DMS153 treated with DMSO at 0.1 percent for 48 hours (cell line): ENCODE results near the gene ZFYVE28.
"Not testable (repeated sequence)": the region's sequence is repeated elsewhere in the genome, so short reads cannot be mapped to it uniquely, and the experiment has no call there.

Experiments
- DNase-seq: peaks from one replicate; lab custom pipeline; 2025; ENCODE audit not compliant: unreplicated experiment; lab: John Stamatoyannopoulos, UW

Gene ZFYVE28

DNA sequence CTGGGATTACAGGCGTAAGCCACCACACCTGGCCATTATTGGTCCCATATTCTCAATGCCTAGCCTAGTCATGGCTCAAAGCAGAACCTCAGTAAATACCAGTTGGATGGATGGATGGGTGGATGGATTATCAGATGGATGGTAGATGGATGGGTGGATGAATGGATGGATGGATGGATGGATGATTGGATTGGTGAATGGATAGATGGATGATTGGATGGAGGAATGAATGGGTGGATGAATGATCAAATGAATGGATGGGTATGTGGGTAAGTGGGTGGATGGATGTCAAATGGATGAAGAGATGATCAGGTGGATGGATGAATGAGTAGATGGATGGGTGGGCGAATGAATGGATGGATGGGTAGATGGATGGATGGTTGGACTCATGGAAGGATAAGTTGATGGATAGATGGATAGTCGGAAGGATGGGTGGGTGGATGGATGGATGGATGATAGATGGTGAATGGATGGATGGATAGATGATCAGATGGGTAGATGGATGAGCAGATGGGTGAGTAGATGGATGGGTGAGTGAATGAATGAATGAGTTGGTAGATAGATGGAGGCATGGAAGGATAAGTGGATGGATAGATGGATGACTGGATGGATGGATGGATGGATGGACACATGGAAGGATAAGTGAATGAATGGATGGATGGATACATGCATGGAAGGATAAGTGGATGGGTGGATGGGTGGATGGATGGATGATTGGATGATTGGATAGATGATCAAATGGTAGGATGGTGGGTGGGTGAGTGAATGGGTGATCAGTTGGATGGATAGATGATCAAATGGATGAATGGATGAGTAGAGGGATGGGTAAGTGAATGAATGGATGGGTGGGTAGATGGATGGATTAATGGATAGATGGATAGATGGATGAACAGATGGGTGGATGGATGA lies 28.5 kb upstream of the ZFYVE28 start:
- DNase-seq: no peak

DNA sequence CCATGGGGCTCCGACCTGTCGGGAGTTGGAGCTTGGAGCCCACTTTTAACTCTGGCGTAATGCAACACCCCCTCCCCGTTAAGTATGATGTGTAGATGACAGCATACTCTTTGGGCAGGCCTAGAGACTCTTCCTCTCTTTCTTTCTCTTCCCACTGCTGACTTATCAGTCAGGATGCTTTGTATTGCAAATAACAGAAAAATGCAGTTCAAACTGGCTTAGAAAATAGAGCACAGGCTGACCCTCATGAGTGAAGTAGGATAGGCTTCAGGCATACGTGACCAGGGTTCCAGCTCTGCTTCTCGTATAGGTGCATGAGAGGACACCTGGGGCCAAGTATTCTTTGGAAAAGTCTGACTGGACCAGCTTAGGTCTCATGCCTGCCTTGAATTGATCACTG lies 27.1 kb upstream of the ZFYVE28 start:
- no peak for DNase-seq

DNA sequence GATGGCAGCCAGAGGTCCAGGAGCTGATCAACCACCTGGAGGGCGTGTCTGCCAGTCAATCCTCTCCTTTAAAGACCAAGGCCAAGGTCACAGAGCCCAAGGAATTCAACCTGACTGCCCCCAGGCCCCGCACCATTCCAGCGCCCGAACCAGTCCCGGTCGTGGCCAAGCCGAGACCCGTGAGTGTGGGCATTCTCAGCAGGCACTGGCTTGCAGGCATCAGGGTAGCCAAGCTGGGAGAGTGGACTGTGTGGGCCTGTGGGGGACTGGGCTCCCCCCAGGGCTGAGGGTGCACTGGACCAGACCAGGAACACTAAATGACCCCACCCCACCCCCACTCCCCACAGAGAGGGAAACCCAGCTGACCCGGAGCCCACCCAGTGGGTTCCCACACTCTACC lies 26.7 kb upstream of the ZFYVE28 start:
- DNase-seq: no peak

DNA sequence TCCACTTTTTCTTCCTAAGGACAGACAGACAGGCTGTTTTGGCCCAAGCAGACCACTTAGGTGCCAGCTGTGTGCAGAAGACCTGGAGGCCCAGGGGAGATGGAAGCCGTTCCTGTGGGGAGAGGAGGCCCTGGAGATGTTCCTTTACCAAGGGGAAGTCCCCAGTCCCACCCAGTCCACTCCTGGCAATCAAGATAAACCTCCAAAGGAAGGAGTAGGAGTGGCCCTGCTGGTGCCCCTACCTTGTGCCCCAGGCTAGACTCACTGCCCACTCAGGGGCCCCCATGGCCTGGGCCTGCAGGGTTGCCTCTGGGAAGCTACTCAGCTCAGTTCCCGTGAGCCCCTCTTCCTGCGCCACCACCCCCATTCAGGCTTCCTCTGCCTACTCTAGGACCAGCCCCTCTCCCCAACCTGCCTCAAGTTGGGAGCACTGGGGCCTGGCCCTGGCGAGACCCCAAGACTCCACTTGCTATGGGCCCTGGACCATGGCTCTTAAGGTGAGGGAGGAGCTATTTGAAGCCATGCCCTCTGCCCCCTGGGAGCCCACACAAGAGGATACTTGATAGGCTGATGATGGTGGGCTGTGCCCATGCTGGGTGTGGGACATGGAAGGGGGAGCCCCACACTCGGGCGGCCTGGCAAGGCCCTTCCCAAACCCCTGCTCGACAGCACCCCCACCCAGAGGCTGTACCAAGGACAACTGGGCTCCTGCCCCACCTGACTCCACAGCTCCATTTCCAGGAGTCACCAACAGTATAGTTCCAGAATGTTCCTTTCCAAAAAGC lies 25.7 kb upstream of the ZFYVE28 start:
- no peak for DNase-seq

DNA sequence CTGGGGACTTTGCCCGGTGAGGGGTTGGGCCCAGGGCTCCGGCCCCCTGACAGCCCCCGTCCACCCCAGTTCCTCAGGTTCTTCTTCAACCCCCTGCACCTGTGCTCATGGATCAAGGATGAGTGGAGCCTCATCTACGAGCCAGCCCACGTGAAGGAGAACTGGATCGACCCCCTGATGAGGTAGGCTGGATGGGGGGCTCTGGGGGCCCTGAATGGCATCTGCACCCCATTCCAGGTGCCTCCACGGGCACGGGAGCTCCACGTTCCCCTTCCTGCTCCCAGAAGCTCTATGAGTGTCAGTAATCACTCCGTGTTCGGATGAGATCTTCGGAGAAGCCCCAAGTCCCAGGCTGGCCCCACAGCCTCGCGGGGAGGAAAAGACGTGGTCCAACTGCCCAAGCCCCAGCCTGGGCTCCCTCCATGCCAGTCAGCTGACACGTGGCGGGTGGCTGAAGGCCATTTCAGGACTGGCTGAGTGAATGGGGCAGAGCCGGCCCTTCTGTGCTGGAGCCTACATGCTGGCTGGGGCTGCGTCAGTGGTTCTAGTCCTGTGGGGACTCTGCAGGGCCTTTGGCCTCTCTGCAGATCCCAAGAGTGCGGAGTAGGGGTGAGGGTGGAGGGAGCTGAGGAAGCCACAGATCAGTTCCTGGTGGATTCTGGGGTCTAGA lies 24.8 kb upstream of the ZFYVE28 start:
- DNase-seq: no peak

DNA sequence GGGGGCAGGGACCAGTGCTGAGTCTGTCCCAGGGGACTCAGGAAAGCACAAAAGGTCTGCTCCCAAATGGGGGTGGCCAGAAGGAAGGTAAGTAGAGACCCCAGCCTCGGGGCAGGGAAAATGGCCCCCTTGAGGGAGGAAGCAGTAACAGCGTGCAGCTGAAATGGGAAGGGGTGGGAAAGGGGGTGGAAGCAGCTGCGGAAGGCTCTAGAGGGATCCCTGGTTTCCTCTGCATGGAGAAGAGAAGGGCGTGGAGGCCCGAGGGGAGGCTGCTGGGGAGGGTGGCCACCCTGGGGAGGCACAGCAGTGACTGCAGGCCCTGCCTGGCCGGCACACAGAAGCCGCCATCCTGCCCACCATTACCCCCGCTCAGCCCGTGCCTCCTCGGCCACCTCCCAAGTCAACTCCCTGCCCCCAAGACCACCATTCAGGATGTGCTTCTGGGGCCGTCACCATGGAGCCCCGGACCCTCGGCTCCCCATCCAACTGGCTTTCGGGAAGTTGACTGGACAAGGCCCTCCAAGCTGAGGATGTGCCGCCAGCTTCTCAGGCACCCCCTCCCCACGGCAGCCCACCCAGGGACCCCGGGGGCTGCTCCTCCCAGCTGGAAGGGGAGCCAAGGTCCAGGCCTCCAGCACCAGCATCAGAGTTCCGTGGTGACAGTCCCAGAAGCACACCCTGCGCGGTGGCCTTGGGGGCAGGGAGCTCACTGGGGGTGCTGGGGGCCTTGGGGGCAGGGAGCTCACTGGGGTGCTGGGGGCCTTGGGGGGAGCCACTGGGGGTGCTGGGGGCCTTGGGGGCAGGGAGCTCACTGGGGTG lies 23.9 kb upstream of the ZFYVE28 start:
- DNase-seq: no peak

DNA sequence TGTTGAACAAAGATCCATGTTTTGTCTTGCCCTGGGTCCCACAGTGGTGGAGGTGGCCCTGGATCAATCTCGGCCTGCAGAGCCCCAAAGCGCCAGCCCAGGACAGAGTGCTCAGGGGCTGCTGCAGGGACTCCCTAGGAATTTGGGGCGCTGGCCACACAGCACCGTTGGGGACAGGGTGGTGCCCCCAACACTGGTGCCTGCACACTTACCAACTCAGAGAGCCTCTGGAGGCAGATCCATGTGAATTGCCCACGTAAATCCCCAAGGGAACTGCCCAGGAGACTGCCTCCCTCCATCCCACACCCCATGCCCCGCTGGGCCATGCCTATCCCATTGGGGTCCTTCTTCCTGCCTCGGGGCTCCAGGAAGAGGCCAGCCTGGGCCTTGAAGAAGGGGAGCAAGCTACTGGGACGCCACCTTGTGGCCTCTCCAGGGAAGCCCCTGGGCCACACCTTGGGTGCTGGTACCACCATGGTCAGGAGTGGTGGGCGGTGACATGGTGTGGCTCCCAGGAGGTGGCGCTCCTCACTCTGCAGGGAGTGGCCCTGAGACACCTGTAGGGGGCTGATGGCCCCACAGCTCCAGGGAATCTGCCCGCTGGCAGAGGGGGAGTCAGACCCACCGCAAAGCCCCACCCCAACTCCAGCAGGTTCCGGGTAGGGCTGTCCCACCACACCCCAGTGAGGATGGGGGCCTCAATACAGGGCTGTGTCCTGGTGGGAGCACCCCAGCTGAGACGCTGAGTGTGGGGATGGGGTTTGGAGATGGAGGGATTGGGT lies 23.1 kb upstream of the ZFYVE28 start:
- no peak for DNase-seq

DNA sequence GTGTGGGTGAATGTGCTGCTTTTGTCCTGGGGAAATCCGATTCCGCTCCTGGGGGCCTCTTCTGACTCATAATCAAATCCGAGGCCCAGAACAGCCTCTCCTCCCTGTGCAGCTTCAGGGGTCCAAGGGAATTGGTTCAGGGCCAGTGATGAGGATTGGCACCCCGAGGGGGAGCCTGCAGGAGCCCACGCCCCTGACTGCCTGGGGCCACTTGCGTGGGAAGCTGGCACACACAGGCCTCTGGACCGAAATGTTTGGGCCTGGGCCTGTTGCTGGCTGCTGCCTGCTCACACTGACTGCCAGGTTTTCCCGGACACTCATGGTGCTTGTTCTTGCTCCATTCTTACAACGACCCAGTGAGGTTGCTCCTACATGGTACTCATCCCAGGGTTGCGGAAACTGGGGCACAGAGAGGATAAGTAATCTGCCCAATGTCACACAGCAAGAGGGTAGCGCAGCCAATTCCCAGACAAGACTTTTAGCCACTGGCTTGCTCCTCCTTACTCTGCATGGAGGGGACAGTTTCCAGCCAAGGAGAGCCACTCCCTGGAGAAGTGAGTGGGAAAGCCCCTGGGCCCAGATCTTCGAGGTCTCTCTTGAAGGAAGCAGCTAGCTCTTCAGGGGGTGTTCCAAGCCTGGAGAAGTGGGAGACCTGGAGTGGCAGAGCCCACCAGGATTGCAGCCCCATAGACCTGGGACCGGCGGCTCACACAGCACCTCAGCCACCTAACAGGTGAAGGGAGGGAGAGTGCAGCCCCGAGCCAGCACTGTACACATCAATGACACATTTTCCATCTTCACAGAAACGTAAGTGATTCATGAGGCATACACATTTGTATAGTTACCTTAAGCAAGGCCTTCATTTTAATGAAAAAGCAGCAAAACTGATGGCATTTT lies 20.6 kb upstream of the ZFYVE28 start:
- DNase-seq: no peak

DNA sequence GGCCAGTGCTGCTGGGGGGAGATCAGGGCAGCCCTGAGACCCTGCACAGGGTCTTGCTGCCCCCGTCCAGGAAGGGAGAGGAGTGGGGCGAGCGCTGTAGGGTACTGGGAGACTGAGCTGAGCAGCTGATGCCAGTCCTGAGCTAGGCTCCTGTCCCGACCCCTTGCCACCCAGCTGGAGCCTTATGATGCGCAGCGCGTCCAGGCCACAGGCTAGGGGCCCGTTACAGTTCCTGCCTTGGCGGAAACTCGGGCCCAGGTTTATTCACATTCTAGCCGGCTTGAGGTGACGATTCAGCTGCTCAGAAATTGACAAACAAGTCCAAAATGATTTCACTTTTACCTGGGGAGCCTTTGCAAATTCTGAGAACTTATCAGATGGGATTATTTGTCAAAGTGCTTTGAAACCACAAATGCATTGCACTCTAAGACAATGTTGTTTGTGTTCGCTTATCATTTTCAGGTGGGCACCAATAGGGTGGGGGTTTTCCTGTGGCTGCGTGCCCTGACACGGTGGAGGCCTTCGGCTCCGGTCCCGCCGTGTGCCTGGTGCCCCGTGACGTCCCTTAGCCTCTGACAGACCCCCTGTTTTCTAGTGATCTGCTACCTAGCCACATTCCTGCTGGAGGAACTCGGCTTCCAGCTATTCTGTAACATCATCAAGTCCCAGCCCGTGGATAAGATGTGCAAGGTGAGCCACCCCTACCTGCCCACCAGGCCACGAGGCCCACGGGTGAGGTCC lies 19.2 kb upstream of the ZFYVE28 start:
- DNase-seq: no peak

DNA sequence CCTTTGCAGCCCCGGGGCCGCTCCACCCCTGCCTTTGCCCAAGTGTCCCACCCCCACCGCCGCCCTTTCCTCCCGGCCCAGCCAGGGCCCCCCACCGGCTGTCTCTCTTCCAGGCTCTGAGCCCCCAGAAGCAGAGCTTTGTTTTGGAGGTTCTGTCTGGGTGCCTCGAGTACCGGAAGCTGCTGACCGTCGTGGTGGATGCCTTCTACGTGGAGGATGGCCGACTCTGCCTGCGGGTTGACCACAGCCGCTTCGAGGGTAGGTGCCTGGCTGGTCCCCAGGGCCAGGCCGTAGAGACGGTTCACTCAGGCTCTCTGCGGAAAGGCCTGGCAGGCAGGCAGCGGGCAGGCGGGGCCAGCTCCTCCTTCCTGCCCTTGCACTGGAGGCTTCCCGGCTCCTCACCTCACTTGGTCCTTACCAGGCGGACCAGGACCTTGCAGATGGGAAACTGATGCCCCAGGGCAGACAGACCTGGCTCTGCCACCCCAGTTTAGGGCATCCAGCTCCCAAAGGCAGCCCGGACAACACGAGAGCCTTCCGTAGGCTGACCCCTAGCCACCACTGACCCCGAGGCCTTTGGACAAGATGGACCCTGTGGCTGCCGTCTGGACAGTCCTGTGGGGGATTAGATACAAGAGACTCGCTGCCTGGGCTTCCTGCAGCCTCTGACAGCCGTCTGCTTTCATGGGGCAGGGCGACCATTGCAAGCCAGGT lies 18.5 kb upstream of the ZFYVE28 start:
- no peak for DNase-seq

DNA sequence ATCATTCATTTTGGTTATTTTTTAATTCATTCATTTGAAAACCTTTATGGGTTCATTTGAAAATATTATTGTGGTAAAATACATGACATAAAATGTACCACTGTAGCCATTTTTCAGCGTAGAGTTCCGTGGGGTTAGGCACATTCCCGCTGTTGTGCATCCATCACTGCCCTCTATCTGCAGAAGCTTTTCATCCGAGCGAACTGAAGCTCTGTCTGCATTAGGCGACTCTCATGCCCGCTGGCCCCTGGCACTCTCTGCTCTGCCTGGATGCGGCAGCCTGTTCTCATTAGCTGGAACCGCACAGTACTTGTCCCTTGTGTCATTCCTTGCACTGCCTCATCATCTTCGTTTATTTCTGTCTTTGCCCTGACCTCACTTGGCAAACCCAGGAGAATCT lies 17.9 kb upstream of the ZFYVE28 start:
- DNase-seq: no peak

DNA sequence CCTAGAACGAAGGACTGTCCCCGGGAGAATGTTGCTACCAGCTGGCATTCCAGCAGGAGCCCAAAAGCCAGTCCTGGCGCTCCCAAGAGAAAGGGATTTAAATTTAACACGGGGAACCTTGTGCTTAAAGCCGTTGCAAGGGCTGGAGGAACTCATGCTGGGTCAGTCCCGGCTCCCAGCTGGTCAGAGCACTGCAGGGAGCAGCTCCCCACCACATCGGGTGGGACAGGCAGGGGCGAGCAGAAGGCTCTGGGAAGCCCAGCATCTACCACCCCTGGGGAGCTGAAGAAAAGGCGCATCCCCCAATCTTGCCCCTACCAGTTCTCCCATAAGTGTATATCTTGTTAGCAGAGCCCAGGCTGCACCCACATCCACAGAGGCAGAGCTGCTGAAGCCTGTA lies 16.0 kb upstream of the ZFYVE28 start:
- no peak for DNase-seq

DNA sequence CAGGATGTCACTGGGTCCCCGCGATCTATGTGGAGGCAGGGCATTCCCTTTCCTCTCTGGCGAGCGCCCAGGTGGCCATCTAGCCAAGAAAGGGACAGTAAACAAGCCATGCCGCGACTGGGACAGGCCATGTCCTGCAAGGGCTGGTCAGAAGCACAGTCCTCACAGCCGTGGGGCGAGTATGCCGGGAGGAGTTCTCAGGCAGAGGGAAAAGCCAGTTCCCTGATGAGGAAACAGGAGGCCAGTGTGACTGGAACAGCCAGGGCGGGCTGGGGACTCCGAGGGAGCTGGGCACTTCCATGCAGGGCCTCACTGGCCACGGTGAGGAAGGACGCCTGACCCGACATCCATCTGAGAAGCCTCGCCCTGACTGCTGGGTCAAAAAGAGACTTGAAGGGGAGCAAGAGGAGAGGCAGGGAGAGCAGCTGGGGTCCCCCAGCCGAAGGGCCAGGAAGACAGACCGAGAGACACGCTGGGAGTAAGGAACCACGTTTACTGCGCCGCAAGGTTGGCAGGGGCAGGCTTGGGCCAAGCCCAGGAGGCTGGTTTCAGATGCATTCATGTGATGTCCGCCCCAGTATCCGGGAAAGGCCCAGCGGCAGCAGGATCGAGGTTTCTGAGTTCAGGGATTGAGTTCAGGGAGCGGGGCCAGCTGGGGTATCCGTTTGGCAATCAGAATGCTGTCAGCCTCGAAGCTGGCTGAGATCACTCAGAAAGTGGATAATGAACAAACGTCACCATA lies 15.3 kb upstream of the ZFYVE28 start:
- no peak for DNase-seq

DNA sequence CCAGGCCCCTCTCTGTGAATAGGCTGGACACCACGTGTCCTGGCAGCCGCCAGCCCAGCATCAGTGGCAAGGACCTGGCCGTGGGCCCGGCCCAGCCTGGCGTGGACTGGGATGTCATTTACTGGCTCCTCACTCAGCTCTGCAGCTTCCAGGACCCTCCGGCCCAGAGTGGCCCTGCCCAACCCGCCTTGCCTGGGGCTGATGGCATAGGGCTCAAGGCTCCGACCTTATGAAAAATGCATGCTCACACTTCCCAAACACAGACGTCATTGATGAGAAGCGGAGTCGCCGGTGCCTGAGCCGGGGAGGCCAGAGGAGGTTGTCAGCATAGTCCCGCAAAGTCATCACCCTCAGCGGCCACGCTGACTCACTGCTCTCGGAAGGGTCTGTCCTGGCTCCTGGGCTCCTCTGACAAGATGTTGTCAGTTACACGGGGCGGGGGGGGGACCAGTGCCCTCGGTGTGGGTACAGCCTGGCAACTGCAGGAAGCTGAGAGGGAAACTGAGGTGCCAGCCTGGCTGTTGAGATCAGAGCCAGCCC lies 14.6 kb upstream of the ZFYVE28 start:
- DNase-seq: no peak

DNA sequence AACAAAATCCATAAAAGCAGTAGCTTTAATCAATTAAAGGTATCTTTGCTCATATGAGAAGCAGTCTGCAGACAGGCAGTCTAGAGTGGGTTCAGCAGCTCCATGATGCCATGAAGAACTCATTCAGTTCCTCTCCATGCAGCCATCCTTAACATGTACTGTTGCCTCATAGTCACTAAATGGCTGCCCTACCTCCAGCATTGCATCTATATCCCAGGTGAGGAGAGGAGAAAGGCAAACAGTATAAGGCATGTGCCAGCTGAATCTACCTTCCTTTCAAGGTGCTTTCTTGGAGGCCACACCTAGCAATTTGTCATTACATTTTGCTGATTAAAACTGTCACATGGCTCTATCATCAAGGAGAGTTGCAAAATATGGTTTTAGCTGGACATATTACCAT lies 13.6 kb upstream of the ZFYVE28 start:
- no peak for DNase-seq

DNA sequence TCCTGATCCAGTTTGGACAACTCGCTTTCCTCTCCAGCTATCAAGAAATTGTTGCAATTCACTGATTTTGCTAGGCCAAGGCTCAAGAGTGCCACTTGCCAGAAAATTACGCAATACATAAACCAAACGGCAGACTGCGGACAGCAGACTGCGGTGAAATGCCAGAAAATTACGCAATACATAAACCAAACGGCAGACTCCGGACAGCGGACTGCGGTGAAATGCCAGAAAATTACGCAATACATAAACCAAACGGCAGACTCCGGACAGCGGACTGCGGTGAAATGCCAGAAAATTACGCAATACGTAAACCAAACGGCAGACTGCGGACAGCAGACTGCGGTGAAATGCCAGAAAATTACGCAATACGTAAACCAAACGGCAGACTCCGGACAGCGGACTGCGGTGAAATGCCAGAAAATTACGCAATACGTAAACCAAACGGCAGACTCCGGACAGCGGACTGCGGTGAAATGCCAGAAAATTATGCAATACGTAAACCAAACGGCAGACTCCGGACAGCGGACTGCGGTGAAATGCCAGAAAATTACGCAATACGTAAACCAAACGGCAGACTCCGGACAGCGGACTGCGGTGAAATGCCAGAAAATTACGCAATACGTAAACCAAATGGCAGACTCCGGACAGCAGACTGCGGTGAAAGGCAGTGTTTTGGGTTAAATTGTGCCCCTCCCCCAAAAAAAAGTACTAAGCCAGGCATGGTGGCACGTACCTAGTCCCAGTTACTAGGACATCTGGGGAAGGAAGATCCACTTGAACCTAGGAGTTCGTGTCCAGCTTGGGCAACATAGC lies 11.7 kb upstream of the ZFYVE28 start:
- not testable (repeated sequence) for DNase-seq
